Glutamatergic neuron (in vitro differentiated cells): ENCODE results near the gene TRAPPC14. TPM values are rescaled to one million over a fixed set of nuclear protein-coding genes. Genes with fewer than 3 reads are reported as not detected.

Experiments
- DNase-seq: peaks from one replicate; pipeline ENCODE4 v3.0.0; 2022
- H3K27ac Mint-ChIP-seq: one replicate; pipeline ENCODE4 v1.8.0; 2020; ENCODE audit warnings: mild to moderate bottlenecking, mixed read lengths, inconsistent platforms; ENCODE audit not compliant: unreplicated experiment
- H3K27me3 Mint-ChIP-seq: one replicate; pipeline ENCODE4 v1.8.0; 2020; ENCODE audit warnings: mild to moderate bottlenecking, moderate library complexity, mixed read lengths, inconsistent platforms; ENCODE audit not compliant: unreplicated experiment
- H3K36me3 Mint-ChIP-seq: one replicate; pipeline ENCODE4 v1.8.0; 2020; ENCODE audit warnings: mild to moderate bottlenecking, mixed read lengths, inconsistent platforms; ENCODE audit not compliant: unreplicated experiment
- H3K4me1 Mint-ChIP-seq: one replicate; pipeline ENCODE4 v1.8.0; 2020; ENCODE audit warnings: mild to moderate bottlenecking, low read depth, mixed read lengths, inconsistent platforms; ENCODE audit not compliant: unreplicated experiment
- H3K4me3 Mint-ChIP-seq: one replicate; pipeline ENCODE4 v1.8.0; 2020; ENCODE audit warnings: mild to moderate bottlenecking, mixed read lengths, inconsistent platforms; ENCODE audit not compliant: unreplicated experiment
- H3K9me3 Mint-ChIP-seq: one replicate; pipeline ENCODE4 v1.8.0; 2020; ENCODE audit warnings: mild to moderate bottlenecking, moderate library complexity, mixed read lengths, inconsistent platforms; ENCODE audit not compliant: unreplicated experiment
- CTCF ChIP-seq: fragments of 200-600 bp; sonication (generic); IDR thresholded peaks from one replicate; pipeline ENCODE4 v1.5.0; 2021; ENCODE audit not compliant: partially characterized antibody, unreplicated experiment
- total RNA-seq: library from RNA; stranded (reverse); fragmentation: NEBNext Ultra II Directional; extraction: Animal tissue kit (Norgen Biotek cat#: 25700); gene quantifications from one replicate; pipeline ENCODE4 v1.2.1, GENCODE V29; 2021; ENCODE audit not compliant: unreplicated experiment

The TRAPPC14 gene
- total RNA-seq, 1 donor from 2014 or later = 42.4 TPM

GRCh38 chr7:100171840-100172239 lies 13.3 kb upstream of the TRAPPC14 start:
- Mint-ChIP-seq H3K27ac (no peak overlapping the region), H3K4me3 (peak overlapping the region; percentile 85), H3K4me1 (peaks cover 38% of the 10 kb centered on the region), H3K9me3 (peaks cover 17% of the 10 kb centered on the region), H3K36me3 (peaks cover 13% of the 10 kb centered on the region), H3K27me3 (peaks cover 29% of the 10 kb centered on the region)
- TF ChIP-seq CTCF = no peak
- no peak for DNase-seq

- peak overlapping the region; percentile 88 for H3K4me3 Mint-ChIP-seq
- peaks cover 25% of the 10 kb centered on the region for H3K27me3 Mint-ChIP-seq
- peaks cover 37% of the 10 kb centered on the region for H3K4me1 Mint-ChIP-seq
These were observed 12.7 kb upstream of the TRAPPC14 start for GRCh38 chr7:100171087-100171681.

GRCh38 chr7:100170101-100170897 lies 11.8 kb upstream of the TRAPPC14 start:
- Mint-ChIP-seq H3K4me3 (peak overlapping the region; percentile 88), H3K27me3 (peaks cover 29% of the 10 kb centered on the region), H3K4me1 (peaks cover 32% of the 10 kb centered on the region), H3K36me3 (peaks cover 12% of the 10 kb centered on the region), H3K27ac (peak overlapping the region; percentile 53), H3K9me3 (peaks cover 10% of the 10 kb centered on the region)
- TF ChIP-seq CTCF = no peak
- DNase-seq = no peak

More at GRCh38 chr7:100171087-100171681, 12.7 kb upstream of the TRAPPC14 start:
- TF ChIP-seq CTCF = no peak
- peak; percentile 68 for DNase-seq
- peaks cover 13% of the 10 kb centered on the region for H3K36me3 Mint-ChIP-seq
- peaks cover 12% of the 10 kb centered on the region for H3K9me3 Mint-ChIP-seq
- no peak overlapping the region for H3K27ac Mint-ChIP-seq

- Mint-ChIP-seq H3K9me3 (peaks cover 10% of the 10 kb centered on the region), H3K27me3 (peaks cover 30% of the 10 kb centered on the region), H3K4me3 (peak overlapping the region; percentile 66), H3K4me1 (peaks cover 26% of the 10 kb centered on the region), H3K27ac (no peak overlapping the region), H3K36me3 (peaks cover 4% of the 10 kb centered on the region)
- TF ChIP-seq CTCF = no peak
- DNase-seq = no peak
These were observed 10.8 kb upstream of the TRAPPC14 start for GRCh38 chr7:100169147-100169850.
